ENCODE measurements around the gene OR10AD1. TPM values are rescaled to one million over a fixed set of nuclear protein-coding genes. Genes with fewer than 3 reads are reported as not detected.

Gene OR10AD1
- polyA plus RNA-seq, 1 donor from 2014 or later: not detected

DNA sequence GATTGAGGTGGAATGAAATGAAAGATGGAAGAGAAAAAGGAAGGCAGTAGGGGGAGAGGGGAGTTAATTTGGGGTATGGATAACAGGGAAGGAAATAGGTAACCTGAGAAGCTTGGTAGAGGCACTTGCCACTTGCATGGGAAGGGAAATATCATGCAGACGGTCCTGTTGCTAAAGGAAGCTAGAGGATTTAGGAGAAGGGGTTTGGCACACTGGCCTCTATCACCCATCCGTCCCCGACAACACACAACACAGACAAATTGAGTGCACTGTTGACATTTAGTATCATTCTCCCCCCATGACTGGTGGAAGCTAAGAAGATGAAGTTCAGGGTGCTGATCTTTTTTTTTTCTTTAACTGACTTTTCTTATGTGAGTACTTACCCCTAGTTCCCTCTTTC is 2.0 kb downstream of the OR10AD1 start:
- H3K79me2 ChIP-seq (replicated peaks; ENCODE audit: insufficient read depth, low read length): no peaks in the 10 kb centered on the region
- no peaks in the 10 kb centered on the region for H3K9me3 ChIP-seq (ENCODE audit: low read length)
- H3F3A ChIP-seq (ENCODE audit: insufficient read depth, low read length, poor library complexity, severe bottlenecking): no peaks in the 10 kb centered on the region
- H2AFZ ChIP-seq (ENCODE audit: low read depth, low read length): no peak overlapping the region
- no peak overlapping the region for H3K4me3 ChIP-seq (ENCODE audit: low read length)
- TF ChIP-seq EZH2 (IDR thresholded peaks at IDR 0.05; ENCODE audit: borderline replicate concordance, insufficient read depth, low read length, poor library complexity, severe bottlenecking) (no peak), POLR2AphosphoS5 (IDR thresholded peaks at IDR 0.05) (no peak), MXI1 (conservative IDR thresholded peaks at IDR 0.05; ENCODE audit: poor library complexity, severe bottlenecking) (no peak), EP300 (conservative IDR thresholded peaks at IDR 0.05; ENCODE audit: poor library complexity, severe bottlenecking) (no peak), SMC3 (conservative IDR thresholded peaks at IDR 0.05; ENCODE audit: poor library complexity) (no peak), RAD21 (conservative IDR thresholded peaks at IDR 0.05) (no peak), TAF1 (IDR thresholded peaks at IDR 0.05; ENCODE audit: low read depth) (no peak)
- TF ChIP-seq, protein P1, sequence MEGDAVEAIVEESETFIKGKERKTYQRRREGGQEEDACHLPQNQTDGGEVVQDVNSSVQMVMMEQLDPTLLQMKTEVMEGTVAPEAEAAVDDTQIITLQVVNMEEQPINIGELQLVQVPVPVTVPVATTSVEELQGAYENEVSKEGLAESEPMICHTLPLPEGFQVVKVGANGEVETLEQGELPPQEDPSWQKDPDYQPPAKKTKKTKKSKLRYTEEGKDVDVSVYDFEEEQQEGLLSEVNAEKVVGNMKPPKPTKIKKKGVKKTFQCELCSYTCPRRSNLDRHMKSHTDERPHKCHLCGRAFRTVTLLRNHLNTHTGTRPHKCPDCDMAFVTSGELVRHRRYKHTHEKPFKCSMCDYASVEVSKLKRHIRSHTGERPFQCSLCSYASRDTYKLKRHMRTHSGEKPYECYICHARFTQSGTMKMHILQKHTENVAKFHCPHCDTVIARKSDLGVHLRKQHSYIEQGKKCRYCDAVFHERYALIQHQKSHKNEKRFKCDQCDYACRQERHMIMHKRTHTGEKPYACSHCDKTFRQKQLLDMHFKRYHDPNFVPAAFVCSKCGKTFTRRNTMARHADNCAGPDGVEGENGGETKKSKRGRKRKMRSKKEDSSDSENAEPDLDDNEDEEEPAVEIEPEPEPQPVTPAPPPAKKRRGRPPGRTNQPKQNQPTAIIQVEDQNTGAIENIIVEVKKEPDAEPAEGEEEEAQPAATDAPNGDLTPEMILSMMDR (IDR thresholded peaks at IDR 0.05; ENCODE audit: poor library complexity, severe bottlenecking): no peak
- TF ChIP-seq, protein P2, sequence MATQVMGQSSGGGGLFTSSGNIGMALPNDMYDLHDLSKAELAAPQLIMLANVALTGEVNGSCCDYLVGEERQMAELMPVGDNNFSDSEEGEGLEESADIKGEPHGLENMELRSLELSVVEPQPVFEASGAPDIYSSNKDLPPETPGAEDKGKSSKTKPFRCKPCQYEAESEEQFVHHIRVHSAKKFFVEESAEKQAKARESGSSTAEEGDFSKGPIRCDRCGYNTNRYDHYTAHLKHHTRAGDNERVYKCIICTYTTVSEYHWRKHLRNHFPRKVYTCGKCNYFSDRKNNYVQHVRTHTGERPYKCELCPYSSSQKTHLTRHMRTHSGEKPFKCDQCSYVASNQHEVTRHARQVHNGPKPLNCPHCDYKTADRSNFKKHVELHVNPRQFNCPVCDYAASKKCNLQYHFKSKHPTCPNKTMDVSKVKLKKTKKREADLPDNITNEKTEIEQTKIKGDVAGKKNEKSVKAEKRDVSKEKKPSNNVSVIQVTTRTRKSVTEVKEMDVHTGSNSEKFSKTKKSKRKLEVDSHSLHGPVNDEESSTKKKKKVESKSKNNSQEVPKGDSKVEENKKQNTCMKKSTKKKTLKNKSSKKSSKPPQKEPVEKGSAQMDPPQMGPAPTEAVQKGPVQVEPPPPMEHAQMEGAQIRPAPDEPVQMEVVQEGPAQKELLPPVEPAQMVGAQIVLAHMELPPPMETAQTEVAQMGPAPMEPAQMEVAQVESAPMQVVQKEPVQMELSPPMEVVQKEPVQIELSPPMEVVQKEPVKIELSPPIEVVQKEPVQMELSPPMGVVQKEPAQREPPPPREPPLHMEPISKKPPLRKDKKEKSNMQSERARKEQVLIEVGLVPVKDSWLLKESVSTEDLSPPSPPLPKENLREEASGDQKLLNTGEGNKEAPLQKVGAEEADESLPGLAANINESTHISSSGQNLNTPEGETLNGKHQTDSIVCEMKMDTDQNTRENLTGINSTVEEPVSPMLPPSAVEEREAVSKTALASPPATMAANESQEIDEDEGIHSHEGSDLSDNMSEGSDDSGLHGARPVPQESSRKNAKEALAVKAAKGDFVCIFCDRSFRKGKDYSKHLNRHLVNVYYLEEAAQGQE (IDR thresholded peaks at IDR 0.05; ENCODE audit: borderline replicate concordance): no peak
- no peak overlapping the region for H3K27ac ChIP-seq (ENCODE audit: low read length)
- no peaks in the 10 kb centered on the region for H4K20me1 ChIP-seq (ENCODE audit: insufficient read depth)
- no peak overlapping the region for H3K4me2 ChIP-seq (ENCODE audit: low read length)
- no peaks in the 10 kb centered on the region for H3K36me3 ChIP-seq (ENCODE audit: insufficient read depth, low read length)
- no peaks in the 10 kb centered on the region for H3K27me3 ChIP-seq (ENCODE audit: insufficient read depth, low read depth, low read length)
- no peaks in the 10 kb centered on the region for H3K9me2 ChIP-seq (ENCODE audit: insufficient read depth, low read length)
- H3K9ac ChIP-seq (ENCODE audit: low read length): no peak overlapping the region

DNA sequence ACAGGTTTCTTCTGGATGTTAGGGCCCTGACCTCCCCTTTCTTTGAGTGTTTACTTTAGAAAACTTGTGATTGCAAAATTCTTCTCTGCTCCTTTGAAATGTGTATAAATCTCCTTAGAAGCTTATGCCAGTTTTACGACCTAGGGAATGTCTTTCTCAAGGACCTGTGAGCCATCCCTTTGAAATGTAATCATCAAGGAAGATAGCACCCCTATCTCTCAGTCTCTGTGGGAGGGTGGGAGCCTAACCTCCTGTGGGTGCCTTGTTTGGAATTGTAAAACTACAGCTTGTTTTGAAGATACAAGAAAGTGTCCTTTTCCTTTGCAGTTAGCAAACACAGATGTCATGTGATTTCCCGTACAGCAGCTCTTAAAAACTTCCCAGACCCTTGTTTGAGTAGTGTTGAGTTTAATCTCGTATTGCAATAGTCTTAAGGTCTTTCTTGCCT is 3.3 kb downstream of the OR10AD1 start:
- no peak overlapping the region for H3K27ac ChIP-seq (ENCODE audit: low read length)
- H3K4me2 ChIP-seq (ENCODE audit: low read length): no peak overlapping the region
- H3K4me3 ChIP-seq (ENCODE audit: low read length): no peak overlapping the region
- no peaks in the 10 kb centered on the region for H3K9me2 ChIP-seq (ENCODE audit: insufficient read depth, low read length)
- no peaks in the 10 kb centered on the region for H4K20me1 ChIP-seq (ENCODE audit: insufficient read depth)
- no peaks in the 10 kb centered on the region for H3K9me3 ChIP-seq (ENCODE audit: low read length)
- H3K79me2 ChIP-seq (replicated peaks; ENCODE audit: insufficient read depth, low read length): no peaks in the 10 kb centered on the region
- H3F3A ChIP-seq (ENCODE audit: insufficient read depth, low read length, poor library complexity, severe bottlenecking): no peaks in the 10 kb centered on the region
- TF ChIP-seq POLR2AphosphoS5 (IDR thresholded peaks at IDR 0.05) (no peak), MXI1 (conservative IDR thresholded peaks at IDR 0.05; ENCODE audit: poor library complexity, severe bottlenecking) (no peak), EP300 (conservative IDR thresholded peaks at IDR 0.05; ENCODE audit: poor library complexity, severe bottlenecking) (no peak), TAF1 (IDR thresholded peaks at IDR 0.05; ENCODE audit: low read depth) (no peak), EZH2 (IDR thresholded peaks at IDR 0.05; ENCODE audit: borderline replicate concordance, insufficient read depth, low read length, poor library complexity, severe bottlenecking) (no peak), SMC3 (conservative IDR thresholded peaks at IDR 0.05; ENCODE audit: poor library complexity) (no peak), RAD21 (conservative IDR thresholded peaks at IDR 0.05) (no peak)
- TF ChIP-seq, protein P1 (IDR thresholded peaks at IDR 0.05; ENCODE audit: poor library complexity, severe bottlenecking): no peak
- TF ChIP-seq, protein P2 (IDR thresholded peaks at IDR 0.05; ENCODE audit: borderline replicate concordance): no peak
- no peaks in the 10 kb centered on the region for H3K27me3 ChIP-seq (ENCODE audit: insufficient read depth, low read depth, low read length)
- H3K36me3 ChIP-seq (ENCODE audit: insufficient read depth, low read length): no peaks in the 10 kb centered on the region
- no peak overlapping the region for H2AFZ ChIP-seq (ENCODE audit: low read depth, low read length)
- no peak overlapping the region for H3K9ac ChIP-seq (ENCODE audit: low read length)
